NCI-H2081 treated with DMSO at 0.1 percent for 48 hours (cell line): ENCODE measurements around the gene LRRC2.

ENCODE experiments used
- DNase-seq: peaks from one replicate; lab custom pipeline; 2025; lab: John Stamatoyannopoulos, UW

The LRRC2 gene

GRCh38 chr3:46477756-46478155, 88.3 kb downstream of the LRRC2 start:
- no peak for DNase-seq

GRCh38 chr3:46477145-46477544, 89.0 kb downstream of the LRRC2 start:
- no peak for DNase-seq

GRCh38 chr3:46472736-46473135, 93.4 kb downstream of the LRRC2 start:
- DNase-seq, result no peak

- no peak for DNase-seq
Measured at GRCh38 chr3:46471371-46471914, 94.7 kb downstream of the LRRC2 start.

GRCh38 chr3:46470831-46471230, 95.3 kb downstream of the LRRC2 start:
- DNase-seq, result no peak

GRCh38 chr3:46469680-46470357, 96.3 kb downstream of the LRRC2 start:
- no peak for DNase-seq

- DNase-seq, result no peak
Measured at GRCh38 chr3:46468753-46469600, 97.1 kb downstream of the LRRC2 start.

GRCh38 chr3:46467562-46467961, 98.5 kb downstream of the LRRC2 start:
- DNase-seq, result no peak

GRCh38 chr3:46466871-46467403, 99.2 kb downstream of the LRRC2 start:
- no peak for DNase-seq

GRCh38 chr3:46466273-46466672, 99.8 kb downstream of the LRRC2 start:
- DNase-seq, result no peak
